Osteocyte (in vitro differentiated cells): ENCODE data around the gene POLR1C. TPM values are rescaled to one million over a fixed set of nuclear protein-coding genes. Genes with fewer than 3 reads are reported as not detected.
A peak's percentile ranks its signal among the peaks of the same experiment; 100 is the strongest.

Source experiments
- DNase-seq: peaks from one replicate; pipeline ENCODE4 v3.0.0; 2021; ENCODE audit warnings: mixed read lengths; ENCODE audit not compliant: unreplicated experiment; ENCODE audit errors: extremely low spot score
- H3K27ac Mint-ChIP-seq: one replicate; pipeline ENCODE4 v1.8.0; 2021; ENCODE audit warnings: mild to moderate bottlenecking, mixed read lengths; ENCODE audit not compliant: unreplicated experiment
- H3K27me3 Mint-ChIP-seq: one replicate; pipeline ENCODE4 v1.8.0; 2021; ENCODE audit warnings: mixed read lengths; ENCODE audit not compliant: unreplicated experiment
- H3K36me3 Mint-ChIP-seq: one replicate; pipeline ENCODE4 v1.8.0; 2021; ENCODE audit warnings: mixed read lengths; ENCODE audit not compliant: unreplicated experiment
- H3K4me1 Mint-ChIP-seq: one replicate; pipeline ENCODE4 v1.8.0; 2021; ENCODE audit warnings: mixed read lengths; ENCODE audit not compliant: unreplicated experiment
- H3K4me3 Mint-ChIP-seq: one replicate; pipeline ENCODE4 v1.8.0; 2021; ENCODE audit warnings: mild to moderate bottlenecking, moderate library complexity, mixed read lengths; ENCODE audit not compliant: unreplicated experiment
- H3K9me3 Mint-ChIP-seq: one replicate; pipeline ENCODE4 v1.8.0; 2021; ENCODE audit warnings: mixed read lengths; ENCODE audit not compliant: unreplicated experiment
- total RNA-seq: library from RNA; stranded (reverse); gene quantifications from 2 replicates; pipeline ENCODE4 v1.2.1, GENCODE V29; 2021
- TF ChIP-seq, protein P1 (sequence below): fragments of 200-600 bp; sonication (generic); IDR thresholded peaks from 2 replicates; pipeline ENCODE4 v1.5.0; 2021; ENCODE audit warnings: antibody characterized with exemption, mild to moderate bottlenecking, moderate library complexity

The POLR1C gene
- total RNA-seq, 1 donor from 2014 or later = 32.8 TPM

DNA sequence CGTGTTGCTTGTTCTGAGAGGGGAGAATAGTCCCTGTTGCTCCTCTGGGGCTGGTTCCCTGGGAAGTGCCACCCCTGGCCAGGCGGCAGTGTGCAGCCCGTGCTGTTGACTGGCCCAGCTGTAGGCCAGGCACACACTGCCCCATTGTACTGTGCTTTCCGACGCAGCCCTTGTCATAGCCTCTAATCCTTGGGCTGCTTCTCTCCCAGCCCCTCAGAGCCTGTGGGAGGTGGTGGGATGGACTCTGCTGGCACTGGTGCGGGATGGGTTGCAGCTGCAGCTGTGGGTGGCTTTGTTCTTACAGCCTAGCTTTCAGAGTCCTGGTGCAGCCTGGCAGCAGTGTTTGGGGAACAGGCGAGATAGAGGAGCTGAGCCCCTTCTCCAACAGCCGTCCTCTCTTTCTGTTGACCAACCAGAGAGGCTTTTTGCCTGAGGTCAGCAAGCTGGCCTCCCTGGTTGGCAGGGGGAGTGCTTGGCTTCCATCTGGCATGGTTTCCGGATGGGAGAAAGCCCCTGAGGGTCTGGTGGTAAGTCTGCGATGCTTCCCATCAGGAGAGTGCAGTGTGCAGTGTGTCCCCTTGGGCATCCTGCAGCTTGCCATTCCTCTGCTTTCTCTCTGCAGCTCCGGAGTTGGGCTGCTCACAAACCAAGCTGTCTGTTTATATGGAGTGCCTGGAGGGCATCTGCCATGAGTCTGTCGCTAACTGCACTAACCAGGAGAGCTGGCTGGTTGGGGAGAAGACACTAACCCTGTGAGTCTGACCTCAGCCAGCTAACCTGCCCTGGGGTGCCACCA, 27.4 kb upstream of the POLR1C start:
- Mint-ChIP-seq H3K27me3 (no peaks in the 10 kb centered on the region), H3K9me3 (no peaks in the 10 kb centered on the region), H3K4me1 (peaks cover 42% of the 10 kb centered on the region), H3K27ac (peak overlapping the region; percentile 42), H3K4me3 (no peak overlapping the region), H3K36me3 (peaks cover 2% of the 10 kb centered on the region)
- no peak for DNase-seq
- TF ChIP-seq, protein P1, sequence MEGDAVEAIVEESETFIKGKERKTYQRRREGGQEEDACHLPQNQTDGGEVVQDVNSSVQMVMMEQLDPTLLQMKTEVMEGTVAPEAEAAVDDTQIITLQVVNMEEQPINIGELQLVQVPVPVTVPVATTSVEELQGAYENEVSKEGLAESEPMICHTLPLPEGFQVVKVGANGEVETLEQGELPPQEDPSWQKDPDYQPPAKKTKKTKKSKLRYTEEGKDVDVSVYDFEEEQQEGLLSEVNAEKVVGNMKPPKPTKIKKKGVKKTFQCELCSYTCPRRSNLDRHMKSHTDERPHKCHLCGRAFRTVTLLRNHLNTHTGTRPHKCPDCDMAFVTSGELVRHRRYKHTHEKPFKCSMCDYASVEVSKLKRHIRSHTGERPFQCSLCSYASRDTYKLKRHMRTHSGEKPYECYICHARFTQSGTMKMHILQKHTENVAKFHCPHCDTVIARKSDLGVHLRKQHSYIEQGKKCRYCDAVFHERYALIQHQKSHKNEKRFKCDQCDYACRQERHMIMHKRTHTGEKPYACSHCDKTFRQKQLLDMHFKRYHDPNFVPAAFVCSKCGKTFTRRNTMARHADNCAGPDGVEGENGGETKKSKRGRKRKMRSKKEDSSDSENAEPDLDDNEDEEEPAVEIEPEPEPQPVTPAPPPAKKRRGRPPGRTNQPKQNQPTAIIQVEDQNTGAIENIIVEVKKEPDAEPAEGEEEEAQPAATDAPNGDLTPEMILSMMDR = no peak

DNA sequence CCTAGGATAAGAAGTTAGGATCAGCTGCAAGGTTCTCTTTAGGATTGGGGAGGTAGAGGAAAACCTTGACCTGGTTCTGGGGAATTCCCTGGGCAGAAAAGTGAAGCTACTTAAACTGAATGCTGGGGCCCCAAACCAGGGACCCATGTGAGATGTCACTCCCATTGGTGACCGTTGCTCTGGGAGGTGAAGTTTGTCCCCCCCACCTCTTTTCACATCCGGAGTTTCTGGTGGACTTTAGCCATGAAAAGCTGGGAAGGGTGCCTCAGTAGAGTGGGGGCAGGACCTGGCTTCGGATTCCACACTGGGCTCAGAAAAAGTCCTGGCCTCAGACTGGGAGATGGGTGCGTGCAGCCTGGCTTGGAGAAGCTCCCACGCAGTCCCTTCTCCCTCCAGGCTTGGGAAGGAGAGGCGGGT, 26.4 kb upstream of the POLR1C start:
- TF ChIP-seq, protein P1 = no peak
- no peak overlapping the region for H3K27ac Mint-ChIP-seq
- no peaks in the 10 kb centered on the region for H3K27me3 Mint-ChIP-seq
- H3K36me3 Mint-ChIP-seq = peaks cover 2% of the 10 kb centered on the region
- no peaks in the 10 kb centered on the region for H3K9me3 Mint-ChIP-seq
- no peak overlapping the region for H3K4me3 Mint-ChIP-seq
- peaks cover 53% of the 10 kb centered on the region for H3K4me1 Mint-ChIP-seq
- DNase-seq = no peak

DNA sequence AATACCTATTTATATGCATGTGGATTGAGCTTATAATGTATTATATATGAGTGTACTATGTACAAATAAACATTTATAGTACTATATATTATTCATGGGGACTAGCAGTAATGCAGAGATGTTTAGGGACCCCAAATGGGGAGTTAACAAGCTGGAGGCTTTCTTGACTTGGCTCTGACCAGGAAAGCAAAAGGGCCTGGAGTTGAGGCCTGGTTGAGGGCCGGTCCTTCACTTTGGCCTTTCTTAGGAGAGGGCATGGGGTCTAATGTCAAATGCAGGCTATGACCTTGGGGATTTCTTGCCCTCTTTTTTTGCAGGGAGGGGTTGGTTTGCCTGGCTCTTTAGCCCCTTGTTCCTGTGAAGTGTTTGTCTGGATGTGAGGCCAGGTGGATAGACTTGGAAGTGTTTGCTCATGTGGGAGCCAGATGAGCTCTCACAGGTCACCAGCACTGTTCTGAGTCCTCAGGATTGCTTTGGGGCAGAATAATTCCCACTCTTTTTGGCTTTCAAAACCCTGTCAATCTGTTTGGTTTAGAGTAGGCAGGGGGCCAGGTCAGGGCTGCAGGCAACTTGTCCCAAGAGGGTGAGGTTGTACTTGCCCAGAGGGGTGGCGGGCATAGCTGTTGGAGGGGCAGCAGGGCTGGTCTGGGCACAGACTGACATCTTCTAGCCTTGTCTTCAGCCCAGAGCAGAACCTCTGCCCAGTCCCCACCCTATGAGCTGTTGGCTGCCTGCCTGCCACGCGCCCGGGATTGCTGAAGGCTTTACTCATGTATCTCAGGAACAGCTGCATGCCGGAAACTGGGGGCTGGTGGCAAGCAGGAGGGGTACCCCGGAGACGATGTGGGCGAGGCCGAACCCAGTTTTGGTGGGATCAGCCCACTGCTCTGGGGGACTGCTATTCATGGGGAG, 24.9 kb upstream of the POLR1C start:
- Mint-ChIP-seq H3K4me3 (peak overlapping the region; percentile 47), H3K27ac (peak overlapping the region; percentile 84)

DNA sequence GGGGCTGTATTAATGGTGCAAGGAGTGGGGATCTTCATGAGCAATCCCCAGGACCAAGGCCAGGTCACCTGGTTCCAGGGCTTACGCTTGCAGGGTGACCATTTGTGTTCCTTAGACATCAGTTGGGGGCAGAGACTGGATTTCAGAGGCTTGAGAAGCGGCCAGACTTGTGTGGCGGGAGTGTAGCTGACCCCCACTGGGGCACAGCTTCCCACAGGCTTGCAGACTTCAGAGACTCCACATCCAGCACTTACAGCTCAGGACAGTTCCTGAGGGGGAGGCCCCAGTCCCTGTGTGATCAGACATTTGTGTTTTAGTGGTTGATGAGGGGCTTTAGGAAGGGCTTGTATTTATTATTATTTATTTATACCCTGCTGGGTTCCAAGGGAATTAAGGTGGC, 24.2 kb upstream of the POLR1C start:
- no peaks in the 10 kb centered on the region for H3K9me3 Mint-ChIP-seq
- H3K27me3 Mint-ChIP-seq = no peaks in the 10 kb centered on the region
- TF ChIP-seq, protein P1 = no peak
- no peak for DNase-seq
- peaks cover 2% of the 10 kb centered on the region for H3K36me3 Mint-ChIP-seq
- peaks cover 74% of the 10 kb centered on the region for H3K4me1 Mint-ChIP-seq
- H3K4me3 Mint-ChIP-seq = no peak overlapping the region
- peak overlapping the region; percentile 84 for H3K27ac Mint-ChIP-seq

More for the DNA sequence above, 24.9 kb upstream of the POLR1C start:
- no peaks in the 10 kb centered on the region for H3K9me3 Mint-ChIP-seq
- H3K4me1 Mint-ChIP-seq = peaks cover 68% of the 10 kb centered on the region
- peaks cover 2% of the 10 kb centered on the region for H3K36me3 Mint-ChIP-seq
- TF ChIP-seq, protein P1 = no peak
- no peaks in the 10 kb centered on the region for H3K27me3 Mint-ChIP-seq
- DNase-seq = no peak

DNA sequence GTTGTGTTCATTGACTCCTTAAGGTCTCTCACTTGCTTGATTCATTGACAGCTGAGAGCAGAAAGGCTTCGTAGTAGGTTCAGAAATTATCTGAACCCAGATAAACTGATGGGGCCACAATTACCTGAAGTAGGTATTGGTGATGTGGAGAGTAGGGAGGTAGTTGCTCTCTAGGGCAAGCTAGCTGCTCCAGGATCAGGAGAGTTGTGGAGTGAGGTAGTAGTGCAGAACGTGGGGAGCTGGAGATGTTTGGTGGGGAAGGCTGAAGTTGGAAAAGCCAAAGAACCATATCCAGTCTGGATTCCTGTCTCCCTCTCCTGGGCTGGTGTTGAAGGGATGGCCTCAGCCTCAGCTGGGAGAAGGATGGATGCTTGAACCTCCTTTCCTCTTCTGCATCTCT, 23.7 kb upstream of the POLR1C start:
- Mint-ChIP-seq H3K27me3 (no peaks in the 10 kb centered on the region), H3K4me1 (peaks cover 74% of the 10 kb centered on the region), H3K4me3 (no peak overlapping the region), H3K27ac (no peak overlapping the region), H3K36me3 (peaks cover 1% of the 10 kb centered on the region), H3K9me3 (no peaks in the 10 kb centered on the region)
- no peak for DNase-seq
- TF ChIP-seq, protein P1 = no peak
